ENCODE results near the gene DGCR8.

DGCR8 gene

GRCh38 chr22:20140107-20140445, 60.0 kb downstream of the DGCR8 start:
- H3K4me3 ChIP-seq (ENCODE audit: low read depth, low read length): no peak overlapping the region
- no peak for TF ChIP-seq CTCF (IDR thresholded peaks at IDR 0.05; ENCODE audit: low read depth, low read length)

- no peak overlapping the region for H3K4me3 ChIP-seq (ENCODE audit: low read depth, low read length)
- no peak for TF ChIP-seq CTCF (IDR thresholded peaks at IDR 0.05; ENCODE audit: low read depth, low read length)
These were observed 60.5 kb downstream of the DGCR8 start for GRCh38 chr22:20140521-20140964.

GRCh38 chr22:20141186-20142077, 61.4 kb downstream of the DGCR8 start:
- no peak overlapping the region for H3K4me3 ChIP-seq (ENCODE audit: low read depth, low read length)
- TF ChIP-seq CTCF (IDR thresholded peaks at IDR 0.05; ENCODE audit: low read depth, low read length): no peak

GRCh38 chr22:20142711-20143621, 62.9 kb downstream of the DGCR8 start:
- H3K4me3 ChIP-seq (ENCODE audit: low read depth, low read length): no peak overlapping the region
- TF ChIP-seq CTCF (IDR thresholded peaks at IDR 0.05; ENCODE audit: low read depth, low read length): no peak

- TF ChIP-seq CTCF (IDR thresholded peaks at IDR 0.05; ENCODE audit: low read depth, low read length): no peak
- no peak overlapping the region for H3K4me3 ChIP-seq (ENCODE audit: low read depth, low read length)
These were observed 64.0 kb downstream of the DGCR8 start for GRCh38 chr22:20143883-20144665.

- no peak overlapping the region for H3K4me3 ChIP-seq (ENCODE audit: low read depth, low read length)
- TF ChIP-seq CTCF (IDR thresholded peaks at IDR 0.05; ENCODE audit: low read depth, low read length): no peak
These were observed 65.3 kb downstream of the DGCR8 start for GRCh38 chr22:20145206-20145831.

All from WI38 (cell line).